Heart left ventricle (tissue), 16 donors: Measurements from ENCODE around the gene ZAP70. TPM values are rescaled to one million over a fixed set of nuclear protein-coding genes. Genes with fewer than 3 reads are reported as not detected.
A peak's percentile ranks its signal among the peaks of the same experiment; 100 is the strongest.

Experiments
- ATAC-seq, 4 donors: fragments of 200-7000 bp; cut with Tn5 transposase; one replicate each; pipeline ENCODE4 v1.9.1; 2020 to 2022; ENCODE audit warnings: moderate library complexity in 4 of 4, mild to moderate bottlenecking in 3 of 4, moderate number of reproducible peaks in 1 of 4
- DNase-seq, 5 donors: peaks; one replicate each; pipeline ENCODE4 v3.0.0-alpha.2; 2020
- H3K27ac ChIP-seq, 12 donors: fragments of 200-600 bp; sonication (generic) in 4 of 12; one replicate each; pipeline versions ENCODE4 v1.5.0 to v1.8.0; 2016 to 2022; ENCODE audit warnings: mild to moderate bottlenecking in 2 of 12
- H3K27me3 ChIP-seq, 9 donors: fragments of 200-600 bp; sonication (generic) in 2 of 9; one replicate each; pipeline versions ENCODE4 v1.5.1 to v1.8.0; 2016 to 2022; ENCODE audit warnings: mild to moderate bottlenecking in 3 of 9
- H3K36me3 ChIP-seq, 9 donors: fragments of 200-600 bp; sonication (generic) in 2 of 9; one replicate each; pipeline versions ENCODE4 v1.5.0 to v1.8.0; 2018 to 2022; ENCODE audit warnings: mild to moderate bottlenecking in 2 of 9
- H3K4me1 ChIP-seq, 12 donors: fragments of 200-600 bp; sonication (generic) in 4 of 12; one replicate each; pipeline versions ENCODE4 v1.5.0 to v1.8.0; 2016 to 2022; ENCODE audit warnings: mild to moderate bottlenecking in 3 of 12
- H3K4me3 ChIP-seq, 12 donors: fragments of 200-600 bp; sonication (generic) in 4 of 12; one replicate each; pipeline versions ENCODE4 v1.5.0 to v1.8.0; 2017 to 2022; ENCODE audit warnings: mild to moderate bottlenecking in 9 of 12, moderate library complexity in 4 of 12
- H3K9me3 ChIP-seq, 12 donors: fragments of 200-600 bp; sonication (generic) in 4 of 12; one replicate each; pipeline versions ENCODE4 v1.5.0 to v1.8.0; 2016 to 2022; ENCODE audit warnings: mild to moderate bottlenecking in 1 of 12
- POLR2A ChIP-seq, 2 donors: fragments of 450-650 bp; IDR thresholded peaks; one replicate each; pipeline ENCODE4 v1.6.1; 2017; ENCODE audit warnings: antibody characterized with exemption in 2 of 2, mild to moderate bottlenecking in 2 of 2, moderate library complexity in 2 of 2
- WGBS, 4 donors: extraction: QIAGEN DNeasy Blood & Tissue Kit in 2 of 4; methylation state at CpG; one replicate each; pipeline versions ENCODE4 v1.1.5 to v1.1.7; 2013 to 2018; 5-methylcytosine and 5-hydroxymethylcytosine counted together
- intact Hi-C, 10 donors: fragments of 100-400 bp; cut with DNase I; formaldehyde crosslinking; loops; one replicate each; pipeline versions ENCODE4 v1.11.1 to v1.14.2; 2022
- polyA plus RNA-seq, 2 donors: library from polyadenylated mRNA; stranded (reverse); fragments of 200-250 nt; gene quantifications; one replicate each; pipeline ENCODE4 v1.2.3, GENCODE V29; 2013
- total RNA-seq, 9 donors: library from RNA; depleted of rRNA in 2 of 9; stranded (reverse); fragments of >200 nt in 2 of 9; fragmentation: NEBNext Ultra II Directional in 3 of 9; extraction: Animal tissue kit (Norgen Biotek cat#: 25700) in 3 of 9; gene quantifications; one replicate each; pipeline versions ENCODE4 v1.1.0 to v1.2.4, GENCODE V29; 2016 to 2023
- TF ChIP-seq, protein P1 (sequence below), 12 donors: fragments of 200-600 bp; sonication (generic) in 4 of 12; IDR thresholded peaks; one replicate each; pipeline versions ENCODE4 v1.5.0 to v1.8.0; 2018 to 2022; ENCODE audit warnings: antibody characterized with exemption in 12 of 12, mild to moderate bottlenecking in 5 of 12
- donor health status: ischemic (EF 13 %, LVEDD 7.1; RV severe dilation, severe dysfunction).
- donor health status: healthy with polysubstance abuse.
- donor health status: DM: no; HTN: yes; CAD: no.
- donor health status: DM: no; HTN: no; CAD: no.
- donor health status: ischemic (EF 25% LVEDD 6.9; RV normal size, moderate dysfunction).
- donor health status: ischemic (EF 25% LVEDD 5.7; RV mildly dilated, moderate dysfunction).
- donor health status: healthy.
- donor health status: DM: yes; HTN: yes; CAD: no.
- donor health status: ischemic (EF 35%, LVEDD 5.7; RV mildly dilated, moderate dysfunction).
- donor health status: nonischemic (EF 11% LVEDD 7.7; RV severe dilation, severe dysfunction).
- donor health status: DM: yes; HTN: yes; CAD: no.
- donor health status: PGD.
- donor health status: ischemic (EF 29% LVEDD 5.4; RV normal size, mild dysfunction).
- donor health status: nonischemic (EF 23%, LVEDD 6.1; RV moderate dilation, normal function).

Gene ZAP70
- total and polyA plus RNA-seq, 11 donors = 0.16 to 13.5 (median 0.70) TPM; not detected in 1

DNA sequence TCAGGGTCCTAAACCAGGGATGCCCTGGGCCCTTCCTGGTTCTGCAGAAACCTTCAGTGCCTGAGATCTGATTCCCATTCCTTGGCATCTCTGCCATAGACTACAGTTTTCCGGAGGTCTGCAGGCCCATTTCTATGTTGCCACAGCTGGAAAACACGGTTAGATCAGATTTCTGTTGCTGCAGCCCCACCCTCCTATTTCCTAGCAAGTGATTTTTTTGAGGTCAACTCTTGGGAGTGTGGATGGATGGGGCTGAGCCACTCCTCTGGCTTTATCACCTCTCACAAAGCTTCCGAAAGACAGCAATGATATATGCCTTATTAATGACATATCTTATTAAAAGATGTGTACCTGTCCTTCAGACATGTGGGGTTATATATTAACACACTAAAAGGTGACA, 56.3 kb downstream of the ZAP70 start:
- TF ChIP-seq, protein P1, sequence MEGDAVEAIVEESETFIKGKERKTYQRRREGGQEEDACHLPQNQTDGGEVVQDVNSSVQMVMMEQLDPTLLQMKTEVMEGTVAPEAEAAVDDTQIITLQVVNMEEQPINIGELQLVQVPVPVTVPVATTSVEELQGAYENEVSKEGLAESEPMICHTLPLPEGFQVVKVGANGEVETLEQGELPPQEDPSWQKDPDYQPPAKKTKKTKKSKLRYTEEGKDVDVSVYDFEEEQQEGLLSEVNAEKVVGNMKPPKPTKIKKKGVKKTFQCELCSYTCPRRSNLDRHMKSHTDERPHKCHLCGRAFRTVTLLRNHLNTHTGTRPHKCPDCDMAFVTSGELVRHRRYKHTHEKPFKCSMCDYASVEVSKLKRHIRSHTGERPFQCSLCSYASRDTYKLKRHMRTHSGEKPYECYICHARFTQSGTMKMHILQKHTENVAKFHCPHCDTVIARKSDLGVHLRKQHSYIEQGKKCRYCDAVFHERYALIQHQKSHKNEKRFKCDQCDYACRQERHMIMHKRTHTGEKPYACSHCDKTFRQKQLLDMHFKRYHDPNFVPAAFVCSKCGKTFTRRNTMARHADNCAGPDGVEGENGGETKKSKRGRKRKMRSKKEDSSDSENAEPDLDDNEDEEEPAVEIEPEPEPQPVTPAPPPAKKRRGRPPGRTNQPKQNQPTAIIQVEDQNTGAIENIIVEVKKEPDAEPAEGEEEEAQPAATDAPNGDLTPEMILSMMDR (IDR thresholded peaks at IDR 0.05) = no peak
- TF ChIP-seq POLR2A (IDR thresholded peaks at IDR 0.05) = no peak
- H3K9me3 ChIP-seq = no peaks in the 10 kb centered on the region
- 50 to 65% (median 55%) methylated on average over 3 of the region's 3 CpGs for WGBS, 4 donors
- H3K4me1 ChIP-seq = peaks cover 0 to 38% (median 11%) of the 10 kb centered on the region in 12 donors
- intact Hi-C loops = no loop called here
- no peaks in the 10 kb centered on the region for H3K27me3 ChIP-seq
- H3K4me3 ChIP-seq = no peak overlapping the region
- DNase-seq (no peak), ATAC-seq (no peak)
- peaks cover 0 to 89% (median 51%) of the 10 kb centered on the region in 9 donors for H3K36me3 ChIP-seq
- no peak overlapping the region for H3K27ac ChIP-seq

DNA sequence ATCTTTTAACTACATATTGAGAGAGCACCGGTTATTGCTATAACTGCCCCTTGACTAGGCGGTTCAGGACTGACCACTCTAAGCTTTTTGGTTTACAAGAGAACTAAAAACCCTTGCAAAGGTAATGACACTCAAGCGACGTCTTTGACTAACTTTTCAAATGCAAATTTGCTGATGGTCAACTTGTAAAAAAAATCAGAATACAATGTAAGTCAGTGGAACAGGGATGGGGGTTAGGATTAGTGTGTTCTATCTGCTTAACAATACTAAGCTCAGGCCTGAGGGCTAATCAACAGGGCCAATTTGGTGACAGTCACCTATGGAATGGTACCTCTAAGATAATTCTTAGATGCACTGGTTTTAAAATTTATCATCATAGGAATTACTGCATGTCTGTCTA, 57.1 kb downstream of the ZAP70 start:
- intact Hi-C loops = no loop called here
- Histone ChIP-seq H3K27me3 (no peaks in the 10 kb centered on the region), H3K4me1 (peaks cover 0 to 38% (median 11%) of the 10 kb centered on the region in 12 donors), H3K36me3 (peaks cover 0 to 89% (median 49%) of the 10 kb centered on the region in 9 donors), H3K4me3 (no peak overlapping the region), H3K9me3 (no peaks in the 10 kb centered on the region), H3K27ac (no peak overlapping the region)
- no peak for DNase-seq
- ATAC-seq = no peak
- WGBS, 4 donors = 71 to 73% (median 72%) methylated on average over 4 of the region's 4 CpGs
- TF ChIP-seq, protein P1 (IDR thresholded peaks at IDR 0.05) = no peak
- no peak for TF ChIP-seq POLR2A (IDR thresholded peaks at IDR 0.05)

DNA sequence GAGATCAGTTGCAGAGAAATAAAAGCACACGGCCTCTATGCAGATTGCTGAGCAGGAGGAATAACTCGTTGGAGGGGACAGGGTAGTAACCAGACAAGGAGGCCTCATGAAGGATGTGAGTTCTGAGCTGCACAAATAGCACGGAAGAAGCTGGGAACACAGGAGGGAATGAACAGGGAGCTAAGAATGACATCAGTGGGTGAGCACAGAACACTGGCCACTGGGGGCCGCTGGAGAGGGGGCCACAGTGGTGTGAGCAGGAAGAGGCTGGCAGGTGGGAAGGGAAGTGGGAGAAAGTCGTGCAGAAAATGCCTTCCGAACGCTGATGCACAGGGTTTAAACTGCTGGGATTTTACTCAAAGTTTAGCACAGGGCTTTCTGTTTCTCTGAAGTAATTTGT, 61.0 kb downstream of the ZAP70 start:
- peaks cover 0 to 73% (median 55%) of the 10 kb centered on the region in 9 donors for H3K36me3 ChIP-seq
- ATAC-seq (peak in 3 of 4 donors; percentile 29 to 75 (median 67)), DNase-seq (no peak)
- no peak overlapping the region for H3K4me3 ChIP-seq
- 49 to 56% (median 52%) methylated on average over 7 of the region's 7 CpGs for WGBS, 4 donors
- no peak for TF ChIP-seq POLR2A (IDR thresholded peaks at IDR 0.05)
- TF ChIP-seq, protein P1 (IDR thresholded peaks at IDR 0.05) = peak in 6 of 12 donors; percentile 11 to 48 (median 27)
- H3K27ac ChIP-seq = no peak overlapping the region
- no peaks in the 10 kb centered on the region for H3K9me3 ChIP-seq
- intact Hi-C loops = no loop called here
- peaks cover 0 to 9% (median 0%) of the 10 kb centered on the region in 12 donors for H3K4me1 ChIP-seq
- H3K27me3 ChIP-seq = no peaks in the 10 kb centered on the region

DNA sequence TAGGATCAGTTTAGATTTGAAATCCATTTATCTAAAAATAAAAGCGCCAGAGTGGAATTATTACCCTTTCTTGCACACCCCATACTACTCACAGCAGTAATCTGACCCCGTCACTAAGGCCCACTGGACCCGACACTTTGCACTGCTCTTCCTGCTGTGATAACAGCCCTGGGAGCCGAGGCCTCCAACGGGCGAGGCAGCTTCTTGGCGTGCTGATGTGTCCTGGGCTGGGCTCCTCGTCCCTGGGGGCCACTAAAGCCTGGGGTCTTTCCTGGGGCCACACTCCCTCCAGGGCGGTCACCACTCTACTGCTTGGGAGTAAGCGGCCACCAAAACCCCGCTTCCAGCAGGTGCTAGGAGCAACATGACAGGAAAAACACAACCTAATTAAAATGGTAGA, 61.7 kb downstream of the ZAP70 start:
- H3K4me1 ChIP-seq = peaks cover 0 to 3% (median 0%) of the 10 kb centered on the region in 12 donors
- no peak overlapping the region for H3K27ac ChIP-seq
- DNase-seq (no peak), ATAC-seq (peak in 3 of 4 donors; percentile 16 to 34 (median 17))
- H3K4me3 ChIP-seq = no peak overlapping the region
- H3K9me3 ChIP-seq = no peaks in the 10 kb centered on the region
- WGBS, 4 donors = 72 to 78% (median 75%) methylated on average over 11 of the region's 11 CpGs
- H3K27me3 ChIP-seq = no peaks in the 10 kb centered on the region
- intact Hi-C loops = no loop called here
- H3K36me3 ChIP-seq = peaks cover 0 to 74% (median 56%) of the 10 kb centered on the region in 9 donors
- TF ChIP-seq, protein P1 (IDR thresholded peaks at IDR 0.05) = no peak
- no peak for TF ChIP-seq POLR2A (IDR thresholded peaks at IDR 0.05)
